ENCODE measurements around the gene ETV7. TPM values are rescaled to one million over a fixed set of nuclear protein-coding genes. Genes with fewer than 3 reads are reported as not detected.

The ETV7 gene
- total RNA-seq, 4 donors from 2014 or later, result 3.3 to 12.1 (median 9.9) TPM

- TF ChIP-seq POLR2A (IDR thresholded peaks at IDR 0.05), result no peak
- no peak for TF ChIP-seq CTCF (IDR thresholded peaks at IDR 0.05)
- DNase-seq, result no peak
- Histone ChIP-seq H3K4me3 (peak overlapping the region in 2 of 4 donors; percentile 50 to 56), H3K9me3 (no peaks in the 10 kb centered on the region), H3K27me3 (no peaks in the 10 kb centered on the region), H3K36me3 (no peaks in the 10 kb centered on the region), H3K27ac (peak overlapping the region in 3 of 4 donors; percentile 63 to 96 (median 86)), H3K4me1 (peaks cover 0 to 29% (median 0%) of the 10 kb centered on the region in 4 donors)
Observed at GRCh38 chr6:36336208-36336710, 51.2 kb downstream of the ETV7 start.

GRCh38 chr6:36335465-36336207, 51.8 kb downstream of the ETV7 start:
- Histone ChIP-seq H3K4me3 (peak overlapping the region in 3 of 4 donors; percentile 5 to 56 (median 50)), H3K9me3 (no peaks in the 10 kb centered on the region), H3K27me3 (no peaks in the 10 kb centered on the region), H3K36me3 (no peaks in the 10 kb centered on the region), H3K4me1 (peaks cover 0 to 29% (median 0%) of the 10 kb centered on the region in 4 donors), H3K27ac (peak overlapping the region in 3 of 4 donors; percentile 63 to 96 (median 86))
- TF ChIP-seq CTCF (IDR thresholded peaks at IDR 0.05), result no peak
- TF ChIP-seq POLR2A (IDR thresholded peaks at IDR 0.05), result peak; percentile 26 to 33
- peak in 2 of 3 donors; percentile 56 to 66 for DNase-seq

- H3K27ac ChIP-seq, result peak overlapping the region in 3 of 4 donors; percentile 63 to 96 (median 86)
- peaks cover 0 to 25% (median 0%) of the 10 kb centered on the region in 4 donors for H3K4me1 ChIP-seq
- H3K36me3 ChIP-seq, result no peaks in the 10 kb centered on the region
- no peaks in the 10 kb centered on the region for H3K9me3 ChIP-seq
- DNase-seq, result peak in 2 of 3 donors; percentile 65 to 67
- no peaks in the 10 kb centered on the region for H3K27me3 ChIP-seq
- H3K4me3 ChIP-seq, result peak overlapping the region in 3 of 4 donors; percentile 5 to 56 (median 50)
- no peak for TF ChIP-seq CTCF (IDR thresholded peaks at IDR 0.05)
- peak; percentile 52 to 59 for TF ChIP-seq POLR2A (IDR thresholded peaks at IDR 0.05)
Observed at GRCh38 chr6:36334832-36335459, 52.5 kb downstream of the ETV7 start.

GRCh38 chr6:36333931-36334725, 53.3 kb downstream of the ETV7 start:
- Histone ChIP-seq H3K27me3 (no peaks in the 10 kb centered on the region), H3K9me3 (no peaks in the 10 kb centered on the region), H3K27ac (peak overlapping the region in 3 of 4 donors; percentile 63 to 96 (median 86)), H3K4me1 (peaks cover 0 to 20% (median 0%) of the 10 kb centered on the region in 4 donors), H3K4me3 (peak overlapping the region in 2 of 4 donors; percentile 50 to 56), H3K36me3 (no peaks in the 10 kb centered on the region)
- DNase-seq, result no peak
- no peak for TF ChIP-seq CTCF (IDR thresholded peaks at IDR 0.05)
- no peak for TF ChIP-seq POLR2A (IDR thresholded peaks at IDR 0.05)
